ENCODE measurements around the gene WAC.

DNA sequence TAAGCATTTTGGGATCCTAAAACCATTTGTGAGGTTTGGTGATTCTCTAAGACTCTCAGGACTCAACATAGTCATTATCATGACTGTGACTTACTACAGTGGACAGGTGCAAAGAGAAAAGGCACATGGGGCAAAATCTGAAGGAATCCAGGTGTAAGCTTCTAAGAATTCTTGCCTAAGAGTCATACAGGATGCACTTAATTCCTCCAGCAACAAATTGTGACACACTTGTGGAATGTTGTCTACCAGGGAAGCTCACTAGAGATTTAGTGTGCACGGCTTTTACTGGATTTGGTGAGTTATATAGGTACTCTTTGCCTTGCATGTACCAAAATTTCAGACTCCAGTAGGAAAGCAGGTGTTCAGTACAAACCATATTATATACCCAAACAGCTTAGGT, 47.9 kb downstream of the WAC start:
- TF ChIP-seq POLR2A (IDR thresholded peaks at IDR 0.05) (no peak), EP300 (IDR thresholded peaks at IDR 0.05; ENCODE audit: low read depth) (no peak), POLR2AphosphoS5 (IDR thresholded peaks at IDR 0.05) (no peak)
- TF ChIP-seq, protein P1, sequence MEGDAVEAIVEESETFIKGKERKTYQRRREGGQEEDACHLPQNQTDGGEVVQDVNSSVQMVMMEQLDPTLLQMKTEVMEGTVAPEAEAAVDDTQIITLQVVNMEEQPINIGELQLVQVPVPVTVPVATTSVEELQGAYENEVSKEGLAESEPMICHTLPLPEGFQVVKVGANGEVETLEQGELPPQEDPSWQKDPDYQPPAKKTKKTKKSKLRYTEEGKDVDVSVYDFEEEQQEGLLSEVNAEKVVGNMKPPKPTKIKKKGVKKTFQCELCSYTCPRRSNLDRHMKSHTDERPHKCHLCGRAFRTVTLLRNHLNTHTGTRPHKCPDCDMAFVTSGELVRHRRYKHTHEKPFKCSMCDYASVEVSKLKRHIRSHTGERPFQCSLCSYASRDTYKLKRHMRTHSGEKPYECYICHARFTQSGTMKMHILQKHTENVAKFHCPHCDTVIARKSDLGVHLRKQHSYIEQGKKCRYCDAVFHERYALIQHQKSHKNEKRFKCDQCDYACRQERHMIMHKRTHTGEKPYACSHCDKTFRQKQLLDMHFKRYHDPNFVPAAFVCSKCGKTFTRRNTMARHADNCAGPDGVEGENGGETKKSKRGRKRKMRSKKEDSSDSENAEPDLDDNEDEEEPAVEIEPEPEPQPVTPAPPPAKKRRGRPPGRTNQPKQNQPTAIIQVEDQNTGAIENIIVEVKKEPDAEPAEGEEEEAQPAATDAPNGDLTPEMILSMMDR (IDR thresholded peaks at IDR 0.05): no peak

Data from transverse colon (tissue), 4 donors.